HEK293 (cell line): Measurements from ENCODE around the gene RGS9.
A peak's percentile ranks its signal among the peaks of the same experiment; 100 is the strongest.

Experiments
- BCL11A ChIP-seq: fragments of 450-650 bp; formaldehyde crosslinking; IDR thresholded peaks from 2 replicates; pipeline ENCODE4 v1.5.1; 2016; ENCODE audit warnings: low read depth, missing biosample characterization, missing genetic modification characterization
- GLI2 ChIP-seq: fragments of 450-650 bp; formaldehyde crosslinking; IDR thresholded peaks from 2 replicates; pipeline ENCODE4; 2017; ENCODE audit warnings: missing biosample characterization, missing genetic modification characterization, low read depth, borderline replicate concordance
- MEIS1 ChIP-seq: sonication (generic); formaldehyde crosslinking; IDR thresholded peaks from 2 replicates; pipeline ENCODE4 v1.8.1; 2022; ENCODE audit warnings: missing genetic modification reagents, mild to moderate bottlenecking, borderline replicate concordance
- PBX3 ChIP-seq: sonication (generic); formaldehyde crosslinking; IDR thresholded peaks from 2 replicates; pipeline ENCODE4 v1.8.1; 2022; ENCODE audit warnings: mild to moderate bottlenecking, moderate library complexity, missing genetic modification reagents
- PRDM6 ChIP-seq: fragments of 450-650 bp; formaldehyde crosslinking; IDR thresholded peaks from 2 replicates; pipeline ENCODE4 v1.5.1; 2017; ENCODE audit warnings: missing biosample characterization, missing genetic modification characterization
- REPIN1 ChIP-seq: fragments of 450-650 bp; formaldehyde crosslinking; IDR thresholded peaks from 2 replicates; pipeline ENCODE4 v1.5.1; 2017; ENCODE audit warnings: missing biosample characterization, missing genetic modification characterization, low read depth
- TRIM28 ChIP-seq: IDR thresholded peaks from 2 replicates; pipeline ENCODE4 v1.6.1; 2011; ENCODE audit warnings: low read length, control low read depth, borderline replicate concordance
- ZFP37 ChIP-seq: fragments of 450-650 bp; formaldehyde crosslinking; IDR thresholded peaks from 2 replicates; pipeline ENCODE4 v1.5.1; 2016; ENCODE audit warnings: missing biosample characterization, missing genetic modification characterization
- ZNF132 ChIP-seq: fragments of 450-650 bp; formaldehyde crosslinking; IDR thresholded peaks from 2 replicates; pipeline ENCODE4 v1.5.1; 2017; ENCODE audit warnings: missing biosample characterization, missing genetic modification characterization, borderline replicate concordance
- ZNF146 ChIP-seq: fragments of 450-650 bp; formaldehyde crosslinking; IDR thresholded peaks from 2 replicates; pipeline ENCODE4 v1.5.1; 2016; ENCODE audit warnings: missing biosample characterization, missing genetic modification characterization
- ZNF239 ChIP-seq: fragments of 450-650 bp; formaldehyde crosslinking; IDR thresholded peaks from 2 replicates; pipeline ENCODE4 v1.5.1; 2016; ENCODE audit warnings: missing biosample characterization, missing genetic modification characterization
- ZNF26 ChIP-seq: fragments of 450-650 bp; formaldehyde crosslinking; IDR thresholded peaks from 2 replicates; pipeline ENCODE4 v1.5.1; 2016; ENCODE audit warnings: missing biosample characterization, missing genetic modification characterization
- ZNF266 ChIP-seq: fragments of 450-650 bp; formaldehyde crosslinking; IDR thresholded peaks from 2 replicates; pipeline ENCODE4 v1.5.1; 2016; ENCODE audit warnings: missing biosample characterization, missing genetic modification characterization, low read depth
- ZNF324 ChIP-seq: fragments of 450-650 bp; formaldehyde crosslinking; IDR thresholded peaks from 2 replicates; pipeline ENCODE4 v1.5.1; 2016; ENCODE audit warnings: missing biosample characterization, missing genetic modification characterization
- ZNF37A ChIP-seq: fragments of 450-650 bp; IDR thresholded peaks from 2 replicates; pipeline ENCODE4 v1.5.1; 2018; ENCODE audit warnings: missing biosample characterization, missing genetic modification characterization
- ZNF501 ChIP-seq: fragments of 450-650 bp; formaldehyde crosslinking; IDR thresholded peaks from 2 replicates; pipeline ENCODE4 v1.5.1; 2016; ENCODE audit warnings: missing biosample characterization, missing genetic modification characterization
- ZNF571 ChIP-seq: fragments of 450-650 bp; formaldehyde crosslinking; IDR thresholded peaks from 2 replicates; pipeline ENCODE4 v1.5.0; 2017; ENCODE audit warnings: missing biosample characterization, missing genetic modification characterization
- ZNF623 ChIP-seq: fragments of 450-650 bp; formaldehyde crosslinking; IDR thresholded peaks from 2 replicates; pipeline ENCODE4 v1.5.1; 2016; ENCODE audit warnings: missing biosample characterization, missing genetic modification characterization
- ZNF777 ChIP-seq: fragments of 450-650 bp; formaldehyde crosslinking; IDR thresholded peaks from 2 replicates; pipeline ENCODE4 v1.5.1; 2017; ENCODE audit warnings: missing biosample characterization, missing genetic modification characterization, borderline replicate concordance
- TF ChIP-seq, protein P1 (sequence below): fragments of 450-650 bp; formaldehyde crosslinking; IDR thresholded peaks from 2 replicates; pipeline ENCODE4 v1.5.1; 2017; ENCODE audit warnings: missing biosample characterization, missing genetic modification characterization
- TF ChIP-seq, protein P2 (sequence below): IDR thresholded peaks from 2 replicates; pipeline ENCODE4 v1.6.1; 2011; ENCODE audit warnings: mild to moderate bottlenecking, low read depth, low read length, borderline replicate concordance
- TF ChIP-seq, protein P3 (sequence below): fragments of 450-650 bp; formaldehyde crosslinking; IDR thresholded peaks from 2 replicates; pipeline ENCODE4 v1.5.1; 2016; ENCODE audit warnings: missing biosample characterization, missing genetic modification characterization
- TF ChIP-seq, protein P4 (sequence below): fragments of 450-650 bp; formaldehyde crosslinking; IDR thresholded peaks from 2 replicates; pipeline ENCODE4 v1.5.1; 2016; ENCODE audit warnings: missing biosample characterization, missing genetic modification characterization
- TF ChIP-seq, protein P5 (sequence below): fragments of 450-650 bp; IDR thresholded peaks from 2 replicates; pipeline ENCODE4 v1.5.1; 2018; ENCODE audit warnings: missing biosample characterization, mild to moderate bottlenecking, missing genetic modification characterization

The RGS9 gene

GRCh38 chr17:65137021-65137939, at the start of gene RGS9 (continued):
- TF ChIP-seq, protein P1, sequence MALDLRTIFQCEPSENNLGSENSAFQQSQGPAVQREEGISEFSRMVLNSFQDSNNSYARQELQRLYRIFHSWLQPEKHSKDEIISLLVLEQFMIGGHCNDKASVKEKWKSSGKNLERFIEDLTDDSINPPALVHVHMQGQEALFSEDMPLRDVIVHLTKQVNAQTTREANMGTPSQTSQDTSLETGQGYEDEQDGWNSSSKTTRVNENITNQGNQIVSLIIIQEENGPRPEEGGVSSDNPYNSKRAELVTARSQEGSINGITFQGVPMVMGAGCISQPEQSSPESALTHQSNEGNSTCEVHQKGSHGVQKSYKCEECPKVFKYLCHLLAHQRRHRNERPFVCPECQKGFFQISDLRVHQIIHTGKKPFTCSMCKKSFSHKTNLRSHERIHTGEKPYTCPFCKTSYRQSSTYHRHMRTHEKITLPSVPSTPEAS (tag by site-specific recombination) = no peak; the same call in 1 of the 2 replicates
- TF ChIP-seq ZNF623 (no peak), ZFP37 (tag by site-specific recombination) (0 out of 2 replicates have a peak, but pooled peaks have one; percentile 25), GLI2 (tag by site-specific recombination) (no peak), ZNF501 (peak; percentile 45; the same call in 1 of the 2 replicates), ZNF324 (tag by site-specific recombination) (no peak), ZNF26 (tag by site-specific recombination) (no peak), ZNF146 (tag by site-specific recombination) (no peak), ZNF571 (tag by site-specific recombination) (no peak), ZNF777 (tag by site-specific recombination) (no peak), ZNF132 (tag by site-specific recombination) (no peak), BCL11A (tag by site-specific recombination) (no peak), ZNF239 (tag by site-specific recombination) (no peak), ZNF266 (tag by site-specific recombination) (no peak), PBX3 (CRISPR knock-in tag) (no peak), TRIM28 (no peak), ZNF37A (tag by site-specific recombination) (no peak), REPIN1 (no peak), PRDM6 (tag by site-specific recombination) (no peak), MEIS1 (no peak)
- TF ChIP-seq, protein P2, sequence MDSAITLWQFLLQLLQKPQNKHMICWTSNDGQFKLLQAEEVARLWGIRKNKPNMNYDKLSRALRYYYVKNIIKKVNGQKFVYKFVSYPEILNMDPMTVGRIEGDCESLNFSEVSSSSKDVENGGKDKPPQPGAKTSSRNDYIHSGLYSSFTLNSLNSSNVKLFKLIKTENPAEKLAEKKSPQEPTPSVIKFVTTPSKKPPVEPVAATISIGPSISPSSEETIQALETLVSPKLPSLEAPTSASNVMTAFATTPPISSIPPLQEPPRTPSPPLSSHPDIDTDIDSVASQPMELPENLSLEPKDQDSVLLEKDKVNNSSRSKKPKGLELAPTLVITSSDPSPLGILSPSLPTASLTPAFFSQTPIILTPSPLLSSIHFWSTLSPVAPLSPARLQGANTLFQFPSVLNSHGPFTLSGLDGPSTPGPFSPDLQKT = no peak
- TF ChIP-seq, protein P3, sequence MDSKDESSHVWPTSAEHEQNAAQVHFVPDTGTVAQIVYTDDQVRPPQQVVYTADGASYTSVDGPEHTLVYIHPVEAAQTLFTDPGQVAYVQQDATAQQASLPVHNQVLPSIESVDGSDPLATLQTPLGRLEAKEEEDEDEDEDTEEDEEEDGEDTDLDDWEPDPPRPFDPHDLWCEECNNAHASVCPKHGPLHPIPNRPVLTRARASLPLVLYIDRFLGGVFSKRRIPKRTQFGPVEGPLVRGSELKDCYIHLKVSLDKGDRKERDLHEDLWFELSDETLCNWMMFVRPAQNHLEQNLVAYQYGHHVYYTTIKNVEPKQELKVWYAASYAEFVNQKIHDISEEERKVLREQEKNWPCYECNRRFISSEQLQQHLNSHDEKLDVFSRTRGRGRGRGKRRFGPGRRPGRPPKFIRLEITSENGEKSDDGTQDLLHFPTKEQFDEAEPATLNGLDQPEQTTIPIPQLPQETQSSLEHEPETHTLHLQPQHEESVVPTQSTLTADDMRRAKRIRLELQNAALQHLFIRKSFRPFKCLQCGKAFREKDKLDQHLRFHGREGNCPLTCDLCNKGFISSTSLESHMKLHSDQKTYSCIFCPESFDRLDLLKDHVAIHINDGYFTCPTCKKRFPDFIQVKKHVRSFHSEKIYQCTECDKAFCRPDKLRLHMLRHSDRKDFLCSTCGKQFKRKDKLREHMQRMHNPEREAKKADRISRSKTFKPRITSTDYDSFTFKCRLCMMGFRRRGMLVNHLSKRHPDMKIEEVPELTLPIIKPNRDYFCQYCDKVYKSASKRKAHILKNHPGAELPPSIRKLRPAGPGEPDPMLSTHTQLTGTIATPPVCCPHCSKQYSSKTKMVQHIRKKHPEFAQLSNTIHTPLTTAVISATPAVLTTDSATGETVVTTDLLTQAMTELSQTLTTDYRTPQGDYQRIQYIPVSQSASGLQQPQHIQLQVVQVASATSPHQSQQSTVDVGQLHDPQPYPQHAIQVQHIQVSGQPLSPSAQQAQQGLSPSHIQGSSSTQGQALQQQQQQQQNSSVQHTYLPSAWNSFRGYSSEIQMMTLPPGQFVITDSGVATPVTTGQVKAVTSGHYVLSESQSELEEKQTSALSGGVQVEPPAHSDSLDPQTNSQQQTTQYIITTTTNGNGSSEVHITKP (tag by site-specific recombination) = peak; percentile 41; the same call in 1 of the 2 replicates
- TF ChIP-seq, protein P4, sequence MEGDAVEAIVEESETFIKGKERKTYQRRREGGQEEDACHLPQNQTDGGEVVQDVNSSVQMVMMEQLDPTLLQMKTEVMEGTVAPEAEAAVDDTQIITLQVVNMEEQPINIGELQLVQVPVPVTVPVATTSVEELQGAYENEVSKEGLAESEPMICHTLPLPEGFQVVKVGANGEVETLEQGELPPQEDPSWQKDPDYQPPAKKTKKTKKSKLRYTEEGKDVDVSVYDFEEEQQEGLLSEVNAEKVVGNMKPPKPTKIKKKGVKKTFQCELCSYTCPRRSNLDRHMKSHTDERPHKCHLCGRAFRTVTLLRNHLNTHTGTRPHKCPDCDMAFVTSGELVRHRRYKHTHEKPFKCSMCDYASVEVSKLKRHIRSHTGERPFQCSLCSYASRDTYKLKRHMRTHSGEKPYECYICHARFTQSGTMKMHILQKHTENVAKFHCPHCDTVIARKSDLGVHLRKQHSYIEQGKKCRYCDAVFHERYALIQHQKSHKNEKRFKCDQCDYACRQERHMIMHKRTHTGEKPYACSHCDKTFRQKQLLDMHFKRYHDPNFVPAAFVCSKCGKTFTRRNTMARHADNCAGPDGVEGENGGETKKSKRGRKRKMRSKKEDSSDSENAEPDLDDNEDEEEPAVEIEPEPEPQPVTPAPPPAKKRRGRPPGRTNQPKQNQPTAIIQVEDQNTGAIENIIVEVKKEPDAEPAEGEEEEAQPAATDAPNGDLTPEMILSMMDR = peak; percentile 95
- TF ChIP-seq, protein P5, sequence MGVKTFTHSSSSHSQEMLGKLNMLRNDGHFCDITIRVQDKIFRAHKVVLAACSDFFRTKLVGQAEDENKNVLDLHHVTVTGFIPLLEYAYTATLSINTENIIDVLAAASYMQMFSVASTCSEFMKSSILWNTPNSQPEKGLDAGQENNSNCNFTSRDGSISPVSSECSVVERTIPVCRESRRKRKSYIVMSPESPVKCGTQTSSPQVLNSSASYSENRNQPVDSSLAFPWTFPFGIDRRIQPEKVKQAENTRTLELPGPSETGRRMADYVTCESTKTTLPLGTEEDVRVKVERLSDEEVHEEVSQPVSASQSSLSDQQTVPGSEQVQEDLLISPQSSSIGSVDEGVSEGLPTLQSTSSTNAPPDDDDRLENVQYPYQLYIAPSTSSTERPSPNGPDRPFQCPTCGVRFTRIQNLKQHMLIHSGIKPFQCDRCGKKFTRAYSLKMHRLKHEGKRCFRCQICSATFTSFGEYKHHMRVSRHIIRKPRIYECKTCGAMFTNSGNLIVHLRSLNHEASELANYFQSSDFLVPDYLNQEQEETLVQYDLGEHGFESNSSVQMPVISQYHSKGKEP = no peak; the same call in 1 of the 2 replicates
